Middle frontal gyrus (tissue), 1 donor: ENCODE results near the gene ANK3.

Experiments
- DNase-seq: peaks from one replicate; pipeline ENCODE4 v3.0.0-alpha.2; 2015; ENCODE audit warnings: low spot score; ENCODE audit errors: extremely low spot score

ANK3 gene

GRCh38 chr10:60348982-60349381 is 40.7 kb downstream of the ANK3 start:
- no peak for DNase-seq

- no peak for DNase-seq
Measured at GRCh38 chr10:60347270-60347669, 42.4 kb downstream of the ANK3 start.

GRCh38 chr10:60346661-60347060 is 43.0 kb downstream of the ANK3 start:
- DNase-seq, result no peak

GRCh38 chr10:60343254-60343653 is 46.4 kb downstream of the ANK3 start:
- DNase-seq, result no peak

GRCh38 chr10:60341969-60342368 is 47.7 kb downstream of the ANK3 start:
- no peak for DNase-seq

- DNase-seq, result no peak
Measured at GRCh38 chr10:60340973-60341372, 48.7 kb downstream of the ANK3 start.

- DNase-seq, result no peak
Measured at GRCh38 chr10:60339757-60340156, 49.9 kb downstream of the ANK3 start.

GRCh38 chr10:60338786-60339185 is 50.9 kb downstream of the ANK3 start:
- no peak for DNase-seq

- DNase-seq, result no peak
Measured at GRCh38 chr10:60338002-60338564, 51.6 kb downstream of the ANK3 start.

GRCh38 chr10:60336901-60337630 is 52.6 kb downstream of the ANK3 start:
- no peak for DNase-seq

- no peak for DNase-seq
Measured at GRCh38 chr10:60335708-60336107, 54.0 kb downstream of the ANK3 start.

- DNase-seq, result no peak
Measured at GRCh38 chr10:60334991-60335390, 54.7 kb downstream of the ANK3 start.

- DNase-seq, result no peak
Measured at GRCh38 chr10:60332371-60332770, 57.3 kb downstream of the ANK3 start.

- DNase-seq, result no peak
Measured at GRCh38 chr10:60331886-60332285, 57.8 kb downstream of the ANK3 start.

- DNase-seq, result no peak
Measured at GRCh38 chr10:60323162-60323561, 66.5 kb downstream of the ANK3 start.

- no peak for DNase-seq
Measured at GRCh38 chr10:60320666-60321065, 69.0 kb downstream of the ANK3 start.

- no peak for DNase-seq
Measured at GRCh38 chr10:60316029-60316428, 73.6 kb downstream of the ANK3 start.

- DNase-seq, result no peak
Measured at GRCh38 chr10:60315311-60315710, 74.4 kb downstream of the ANK3 start.

GRCh38 chr10:60314069-60314940 is 75.4 kb downstream of the ANK3 start:
- DNase-seq, result no peak

GRCh38 chr10:60313589-60313952 is 76.1 kb downstream of the ANK3 start:
- DNase-seq, result no peak

- no peak for DNase-seq
Measured at GRCh38 chr10:60312818-60313588, 76.7 kb downstream of the ANK3 start.

GRCh38 chr10:60311821-60312220 is 77.9 kb downstream of the ANK3 start:
- no peak for DNase-seq
